Measurements from ENCODE around the gene TDRKH.
"Not testable (repeated sequence)": the region's sequence is repeated elsewhere in the genome, so short reads cannot be mapped to it uniquely, and the experiment has no call there.

Gene TDRKH

GRCh38 chr1:151762941-151763921 is 27.1 kb downstream of the TDRKH start, which contains the start of gene MRPL9:
TSS of gene MRPL9 (minus strand) at chr1:151763496. CDS start at chr1:151763479, 17 bp downstream.
- DNase-seq (ENCODE audit: low spot score): peak; percentile 76

GRCh38 chr1:151760597-151761385 is 29.5 kb downstream of the TDRKH start:
- DNase-seq (ENCODE audit: low spot score): no peak

- no peak for DNase-seq (ENCODE audit: low spot score)
Observed at GRCh38 chr1:151759241-151759640, 31.1 kb downstream of the TDRKH start.

DNA sequence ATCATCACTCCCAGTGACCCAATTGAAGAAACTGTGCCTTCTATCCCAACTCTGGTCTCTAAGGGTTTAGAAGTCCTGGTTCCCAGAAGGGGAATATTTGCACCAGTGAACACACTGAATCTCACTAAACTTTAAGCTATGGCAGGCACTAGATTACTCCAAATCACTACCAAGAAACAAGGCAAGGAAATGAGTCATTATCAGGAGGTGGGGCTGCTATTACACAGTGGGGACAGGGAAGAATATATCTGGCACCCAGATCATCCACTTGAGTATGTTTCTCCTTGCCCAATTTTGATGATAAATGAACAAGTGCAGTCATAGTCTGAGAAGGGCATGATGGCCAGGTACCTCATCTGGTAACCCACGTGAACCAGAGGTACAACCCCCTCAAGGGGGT is 34.0 kb downstream of the TDRKH start:
- no peak for DNase-seq (ENCODE audit: low spot score)

DNA sequence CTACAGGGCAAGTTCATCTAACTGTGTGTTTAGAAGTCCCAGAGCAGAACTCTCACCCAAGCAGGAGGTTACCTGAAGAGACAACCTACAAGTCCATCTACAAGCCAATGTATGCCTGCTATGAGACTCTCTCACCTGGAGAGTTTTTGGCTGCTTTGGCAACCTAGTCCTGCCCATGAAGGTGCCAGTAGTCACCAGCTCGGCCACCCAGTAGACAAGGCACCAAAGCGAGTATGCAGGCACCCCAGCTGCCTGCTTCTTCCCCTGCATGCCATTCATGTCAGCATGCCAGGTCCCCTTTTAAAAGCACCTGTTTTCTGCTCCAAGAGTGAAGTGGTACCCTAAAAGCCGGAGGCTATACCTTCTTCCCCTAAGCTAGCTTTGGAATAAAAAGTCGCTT is 48.8 kb downstream of the TDRKH start:
- no peak for DNase-seq (ENCODE audit: low spot score)

DNA sequence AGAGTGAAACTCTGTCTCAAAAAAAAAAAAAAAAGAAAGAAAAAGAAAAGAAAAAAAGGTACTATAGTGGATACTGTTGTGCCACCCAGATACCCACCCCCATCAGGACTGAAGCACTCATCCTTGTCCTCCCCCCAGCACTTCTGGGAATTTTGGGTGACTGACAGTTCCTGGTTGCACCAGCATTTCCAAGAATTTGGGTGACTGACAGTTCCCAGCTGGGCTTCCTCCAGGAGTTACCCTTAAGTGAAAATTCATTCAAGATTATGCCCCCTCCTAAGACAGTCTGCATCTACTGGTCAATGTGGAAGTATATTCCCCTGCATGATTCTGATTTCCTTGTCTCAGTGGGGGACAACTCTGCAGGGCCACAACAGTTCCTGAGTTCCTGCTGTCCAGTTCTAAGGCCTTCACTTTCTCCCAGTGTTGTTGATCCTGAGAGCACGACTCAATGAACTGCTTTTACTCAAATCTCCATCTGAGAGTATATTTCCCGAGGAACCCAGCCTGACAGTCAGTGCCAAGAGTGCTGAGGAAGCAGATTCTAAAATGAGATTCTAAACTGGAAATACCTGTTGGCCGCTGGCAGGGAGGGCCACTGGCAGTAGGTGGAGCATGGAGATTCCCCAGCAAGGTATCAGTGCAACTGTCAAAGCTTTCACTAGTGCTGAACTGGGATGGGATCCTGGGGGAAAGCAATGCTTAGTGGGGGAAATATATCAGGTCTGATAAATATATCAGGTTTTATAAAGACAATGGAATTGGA is 50.5 kb downstream of the TDRKH start:
- no peak for DNase-seq (ENCODE audit: low spot score)

GRCh38 chr1:151737479-151737878 is 52.8 kb downstream of the TDRKH start:
- DNase-seq (ENCODE audit: low spot score): no peak

DNA sequence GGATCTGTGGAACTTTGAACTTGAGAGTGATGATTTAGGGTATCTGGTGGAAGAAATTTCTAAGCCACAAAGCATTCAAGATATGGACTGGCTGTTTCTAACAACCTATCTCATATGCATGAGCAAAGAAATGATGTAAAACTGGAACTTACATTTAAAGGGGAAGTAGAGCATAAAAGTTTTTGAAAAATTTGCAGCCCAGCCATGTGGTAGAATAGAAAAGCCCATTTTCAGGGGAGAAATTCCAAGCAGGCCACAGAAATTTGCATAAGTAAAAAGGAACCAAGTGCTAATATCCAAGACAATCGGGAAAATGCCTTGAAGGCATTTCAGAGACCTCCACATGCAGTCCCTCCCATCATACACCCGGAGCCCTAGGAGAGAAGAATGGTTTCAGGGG is 53.3 kb downstream of the TDRKH start:
- no peak for DNase-seq (ENCODE audit: low spot score)

GRCh38 chr1:151733995-151734394 is 56.3 kb downstream of the TDRKH start:
- not testable (repeated sequence) for DNase-seq (ENCODE audit: low spot score)

GRCh38 chr1:151733126-151733525 is 57.2 kb downstream of the TDRKH start:
- DNase-seq (ENCODE audit: low spot score): no peak

DNA sequence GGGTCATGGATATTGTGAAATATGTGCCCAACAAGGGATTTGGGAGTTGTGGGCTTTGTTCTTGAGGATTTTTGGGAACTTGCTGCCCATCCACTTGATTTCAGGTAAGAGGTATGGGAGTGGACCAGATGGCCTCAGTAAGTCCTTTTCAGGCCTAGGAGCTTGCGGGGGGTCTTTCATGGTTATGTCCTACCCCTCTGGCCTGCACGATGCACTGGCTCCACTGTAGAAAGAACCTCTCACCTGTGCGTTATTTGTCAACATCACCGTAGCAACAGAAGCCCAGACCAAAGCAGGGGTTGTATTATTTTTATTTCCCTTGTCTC is 60.4 kb downstream of the TDRKH start:
- no peak for DNase-seq (ENCODE audit: low spot score)

DNA sequence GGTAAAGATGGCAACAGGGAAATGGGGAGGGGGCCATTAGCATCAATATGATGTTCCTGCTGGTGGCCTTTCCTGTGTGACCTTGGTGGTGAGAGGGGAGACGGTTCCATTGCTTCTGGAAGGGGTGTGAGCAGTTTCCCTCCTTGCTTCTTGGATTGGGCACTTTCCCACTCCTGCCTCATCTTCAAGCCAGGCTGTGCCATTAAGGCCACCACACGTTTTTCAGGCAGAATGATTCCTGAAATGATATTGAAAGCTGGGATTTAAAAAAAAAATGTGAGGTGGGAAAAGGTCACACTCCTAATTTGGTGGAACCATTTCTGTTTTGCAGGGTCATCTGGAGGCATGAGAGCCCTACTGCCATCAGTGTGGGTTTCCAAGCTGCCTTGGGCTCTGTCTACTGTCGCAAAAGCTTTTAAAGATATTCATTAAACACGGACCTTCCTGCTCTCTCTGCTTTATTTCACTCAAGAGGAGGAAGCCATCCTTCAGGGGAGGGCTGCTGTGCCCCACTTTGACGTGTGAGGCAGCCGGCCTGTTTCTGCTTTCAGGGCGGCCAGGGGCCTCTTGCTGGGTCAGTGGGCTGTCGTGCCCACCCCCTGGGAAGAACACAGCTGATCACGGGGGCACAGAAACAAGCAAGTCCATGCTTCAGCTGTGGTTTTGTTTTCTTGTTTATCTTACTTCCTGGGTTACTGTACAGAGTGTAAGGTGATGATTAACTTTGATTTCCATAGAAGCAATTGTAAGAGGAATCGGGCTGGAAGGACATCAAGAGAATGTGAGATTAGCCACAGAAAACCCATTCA is 60.9 kb downstream of the TDRKH start:
- no peak for DNase-seq (ENCODE audit: low spot score)

DNA sequence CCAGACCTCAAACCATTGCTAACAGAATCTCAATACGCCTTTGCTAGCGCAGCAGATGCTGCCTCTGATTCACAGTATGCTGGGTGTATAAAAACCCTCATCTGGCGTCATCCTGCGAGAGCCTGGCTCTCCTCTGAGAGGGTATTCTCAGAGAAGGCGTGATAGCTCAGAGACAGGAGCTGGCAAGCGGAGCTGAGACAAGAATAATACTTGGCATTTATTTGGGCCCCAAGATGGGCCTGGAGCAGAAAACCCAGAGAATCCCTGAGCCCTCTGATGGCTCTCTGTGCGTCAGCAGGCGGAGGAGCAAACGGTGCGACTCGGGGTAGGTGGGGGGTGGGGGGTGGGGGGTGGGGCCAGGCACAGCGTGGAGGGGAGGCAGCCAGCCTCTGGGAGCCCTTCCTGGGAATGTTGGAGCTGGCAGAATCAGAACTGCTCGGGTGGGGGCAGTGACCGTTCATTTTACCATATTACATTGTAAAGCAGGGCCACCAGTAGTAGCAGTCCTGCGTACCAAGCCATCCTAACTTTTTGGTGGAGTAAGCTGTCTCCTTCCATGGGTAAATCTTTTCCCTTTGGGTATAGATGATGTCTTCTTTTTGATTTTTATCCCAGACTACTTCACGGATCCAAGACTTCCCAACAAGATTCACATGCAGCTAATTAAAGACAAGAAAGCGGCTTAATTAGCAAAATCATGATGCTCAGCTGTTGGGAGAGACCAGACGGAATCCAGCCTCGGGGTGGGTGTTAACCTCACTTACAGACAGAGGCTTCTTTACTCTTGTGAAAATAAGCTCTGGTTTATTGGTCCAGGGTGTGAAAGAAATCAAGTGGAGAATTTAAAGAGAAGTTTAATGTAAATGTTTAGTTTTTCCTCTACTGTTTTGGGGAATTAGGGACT is 61.9 kb downstream of the TDRKH start:
- no peak for DNase-seq (ENCODE audit: low spot score)

DNA sequence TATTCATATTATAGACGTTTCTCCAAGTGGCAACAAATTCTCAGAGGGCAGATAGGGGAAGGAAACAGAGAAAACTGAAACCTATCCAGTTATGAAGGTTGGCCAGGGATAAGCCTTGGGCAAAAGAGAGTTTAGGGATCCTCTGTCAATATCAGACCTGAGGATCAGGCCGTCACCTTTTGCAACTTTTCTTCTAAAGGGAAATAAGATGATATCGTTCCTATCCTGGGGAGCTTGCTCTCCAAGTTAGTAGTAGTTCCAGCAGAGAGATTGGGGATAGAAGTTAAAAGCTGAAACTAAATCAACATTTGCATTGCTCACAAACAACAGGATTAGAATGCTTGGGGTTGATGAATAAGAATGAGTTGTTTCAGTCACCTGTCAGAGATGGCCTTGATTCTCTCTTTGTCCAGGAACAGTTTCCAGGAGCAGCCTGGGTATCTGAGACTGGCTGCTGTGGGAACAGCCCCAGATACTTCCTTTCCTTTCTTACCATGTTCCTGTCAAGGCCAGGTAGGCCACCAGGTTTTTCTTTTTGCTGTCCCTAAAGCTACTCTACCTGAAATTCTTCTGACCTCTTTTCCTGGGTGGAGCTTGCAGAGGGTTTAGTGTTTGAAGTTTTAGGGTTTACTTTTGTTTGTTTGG is 66.5 kb downstream of the TDRKH start:
- no peak for DNase-seq (ENCODE audit: low spot score)
